Fibroblast of lung (primary cell): Measurements from ENCODE around the gene BCL2. TPM values are rescaled to one million over a fixed set of nuclear protein-coding genes. Genes with fewer than 3 reads are reported as not detected.
A peak's percentile ranks its signal among the peaks of the same experiment; 100 is the strongest.

ENCODE experiments used
- DNase-seq, 2 donors: peaks; one replicate each; pipeline versions ENCODE4 v3.0.0 to v3.0.0-alpha.2; 2010; ENCODE audit warnings: low read depth in 2 of 2
- H2AFZ ChIP-seq: 2 replicates; pipeline ENCODE4 v1.5.1; 2012; ENCODE audit warnings: low read length, control low read depth, inconsistent platforms
- H3K27ac ChIP-seq: 2 replicates; pipeline ENCODE4 v1.5.1; 2011; ENCODE audit warnings: low read length, control low read depth; ENCODE audit not compliant: insufficient read depth
- H3K27me3 ChIP-seq: 2 replicates; pipeline ENCODE4 v1.5.1; 2011; ENCODE audit warnings: mild to moderate bottlenecking, low read length; ENCODE audit not compliant: control insufficient read depth, insufficient read depth
- H3K36me3 ChIP-seq: 2 replicates; pipeline ENCODE4 v1.5.1; 2011; ENCODE audit warnings: low read length; ENCODE audit not compliant: control insufficient read depth, insufficient read depth
- H3K4me1 ChIP-seq: 2 replicates; pipeline ENCODE4 v1.5.1; 2011; ENCODE audit warnings: low read length; ENCODE audit not compliant: control insufficient read depth, insufficient read depth; ENCODE audit errors: extremely low read depth
- H3K4me2 ChIP-seq: 2 replicates; pipeline ENCODE4 v1.5.1; 2011; ENCODE audit warnings: low read length, control low read depth; ENCODE audit not compliant: insufficient read depth; ENCODE audit errors: extremely low read depth
- H3K4me3 ChIP-seq, 4 experiments: fragments of 200-600 bp in 1 of 4; sonication (generic) in 1 of 4; replicated peaks in 1 of 4; 2 replicates each; pipeline ENCODE4 v1.5.1; 2011 to 2016; ENCODE audit warnings: low read length in 4 of 4, low read depth in 3 of 4, mild to moderate bottlenecking in 3 of 4, control low read depth in 2 of 4, inconsistent platforms in 1 of 4, mixed read lengths in 1 of 4; ENCODE audit not compliant: insufficient read depth in 1 of 4; ENCODE audit errors: control extremely low read depth in 1 of 4
- H3K79me2 ChIP-seq: 2 replicates; pipeline ENCODE4 v1.5.1; 2012; ENCODE audit warnings: mild to moderate bottlenecking, low read length, inconsistent platforms; ENCODE audit not compliant: control insufficient read depth, insufficient read depth
- H3K9ac ChIP-seq: 2 replicates; pipeline ENCODE4 v1.5.1; 2011; ENCODE audit warnings: mild to moderate bottlenecking, low read length, control low read depth; ENCODE audit not compliant: insufficient read depth
- H3K9me3 ChIP-seq: 2 replicates; pipeline ENCODE4 v1.5.1; 2012; ENCODE audit warnings: low read depth, low read length; ENCODE audit not compliant: control insufficient read depth, insufficient read depth
- H4K20me1 ChIP-seq: 2 replicates; pipeline ENCODE4 v1.5.1; 2011; ENCODE audit warnings: low read length; ENCODE audit not compliant: control insufficient read depth, insufficient read depth; ENCODE audit errors: extremely low read depth
- CTCF ChIP-seq, 2 donors: IDR thresholded peaks in 1 of 2; conservative IDR thresholded peaks in 1 of 2; 1 replicate in 1 of 2; 2 replicates in 1 of 2; pipeline ENCODE4 v1.5.1; 2011 to 2012; ENCODE audit warnings: low read length in 2 of 2, control low read depth in 1 of 2, inconsistent platforms in 1 of 2, low read depth in 1 of 2, mild to moderate bottlenecking in 1 of 2
- EZH2 ChIP-seq: IDR thresholded peaks from 2 replicates; pipeline ENCODE4 v1.5.1; 2012; ENCODE audit warnings: low read length, control low read depth, mild to moderate bottlenecking; ENCODE audit errors: missing control alignments
- polyA plus RNA-seq, 2 donors: library from polyadenylated mRNA; depleted of rRNA in 1 of 2; stranded (reverse) in 1 of 2; unstranded in 1 of 2; fragments of >200 nt; gene quantifications; 2 replicates each; pipeline ENCODE4 v1.2.1, GENCODE V29; 2011 to 2012; ENCODE audit warnings: missing spikeins in 1 of 2
- total RNA-seq: library from RNA; depleted of rRNA; stranded (reverse); fragments of >200 nt; gene quantifications from 2 replicates; pipeline ENCODE4 v1.2.1, GENCODE V29; 2014

Gene BCL2
- total and polyA plus RNA-seq, 2 donors (not counting 1 experiment from before 2014, with no cell fraction given), result 1.5 to 3.6 TPM

- no peak overlapping the region for H3K9ac ChIP-seq
- no peak overlapping the region for H2AFZ ChIP-seq
- H4K20me1 ChIP-seq, result no peaks in the 10 kb centered on the region
- H3K79me2 ChIP-seq, result no peaks in the 10 kb centered on the region
- no peaks in the 10 kb centered on the region for H3K36me3 ChIP-seq
- H3K4me2 ChIP-seq, result no peak overlapping the region
- no peaks in the 10 kb centered on the region for H3K9me3 ChIP-seq
- H3K27me3 ChIP-seq, result peaks cover 6% of the 10 kb centered on the region
- no peak overlapping the region for H3K4me3 ChIP-seq
- H3K27ac ChIP-seq, result no peak overlapping the region
- DNase-seq, result no peak
- TF ChIP-seq CTCF (conservative IDR thresholded peaks at IDR 0.05 in 1 of 2, IDR thresholded peaks at IDR 0.05 in 1 of 2; ENCODE audit: low read depth in 1 of 2, low read length in 2 of 2) (no peak), EZH2 (no peak)
- H3K4me1 ChIP-seq, result no peaks in the 10 kb centered on the region
These were observed 186.8 kb downstream of the BCL2 start for GRCh38 chr18:63132819-63133200.

- no peak overlapping the region for H3K27ac ChIP-seq
- H2AFZ ChIP-seq, result no peak overlapping the region
- no peaks in the 10 kb centered on the region for H3K79me2 ChIP-seq
- no peak overlapping the region for H3K4me3 ChIP-seq
- H3K9me3 ChIP-seq, result no peaks in the 10 kb centered on the region
- H3K36me3 ChIP-seq, result no peaks in the 10 kb centered on the region
- DNase-seq, result no peak
- no peak for TF ChIP-seq CTCF (conservative IDR thresholded peaks at IDR 0.05 in 1 of 2, IDR thresholded peaks at IDR 0.05 in 1 of 2; ENCODE audit: low read depth in 1 of 2, low read length in 2 of 2)
- TF ChIP-seq EZH2, result no peak
- H3K9ac ChIP-seq, result no peak overlapping the region
- H3K4me2 ChIP-seq, result no peak overlapping the region
- H3K4me1 ChIP-seq, result no peaks in the 10 kb centered on the region
- H4K20me1 ChIP-seq, result no peaks in the 10 kb centered on the region
- peaks cover 6% of the 10 kb centered on the region for H3K27me3 ChIP-seq
These were observed 187.4 kb downstream of the BCL2 start for GRCh38 chr18:63131959-63132818.

- Histone ChIP-seq H3K4me2 (peak overlapping the region; percentile 2), H3K36me3 (no peaks in the 10 kb centered on the region), H3K27ac (no peak overlapping the region), H3K4me3 (no peak overlapping the region), H4K20me1 (no peaks in the 10 kb centered on the region), H3K9ac (no peak overlapping the region), H3K9me3 (no peaks in the 10 kb centered on the region), H3K79me2 (no peaks in the 10 kb centered on the region), H3K4me1 (no peaks in the 10 kb centered on the region), H2AFZ (no peak overlapping the region), H3K27me3 (peaks cover 4% of the 10 kb centered on the region)
- peak; percentile 39 to 80 for DNase-seq
- TF ChIP-seq EZH2 (no peak), CTCF (conservative IDR thresholded peaks at IDR 0.05 in 1 of 2, IDR thresholded peaks at IDR 0.05 in 1 of 2; ENCODE audit: low read depth in 1 of 2, low read length in 2 of 2) (peak; percentile 57 to 70)
These were observed 188.2 kb downstream of the BCL2 start for GRCh38 chr18:63131106-63131958.
